Measurements from ENCODE around the gene ZNF414.

GRCh38 chr19:8473648-8474476 is 40.1 kb downstream of the ZNF414 start:
- TF ChIP-seq EZH2 (IDR thresholded peaks at IDR 0.05; ENCODE audit: insufficient read depth, poor library complexity, severe bottlenecking): no peak
- no peak for TF ChIP-seq EZH2phosphoT487 (IDR thresholded peaks at IDR 0.05; ENCODE audit: insufficient read depth, low read depth)
